K562 (cell line): ENCODE measurements around the gene INCENP. TPM values are rescaled to one million over a fixed set of nuclear protein-coding genes. Genes with fewer than 3 reads are reported as not detected.
"Not testable (repeated sequence)": the region's sequence is repeated elsewhere in the genome, so short reads cannot be mapped to it uniquely, and the experiment has no call there.

Experiments used
- ATAC-seq: fragments of 200-7000 bp; cut with Tn5 transposase; 3 replicates; pipeline ENCODE4 v1.9.1; 2020; ENCODE audit warnings: moderate library complexity
- BruUV-seq: library from RNA; stranded (reverse); fragments of 400-500 nt; replicated peaks from 2 replicates; lab custom pipeline; 2021; lab: Mats Ljungman, UMichigan
- CTCF ChIA-PET: fragments of 300-600 bp; formaldehyde crosslinking; extraction: SDS; loops from one replicate; lab custom pipeline; 2021; ENCODE audit warnings: low intra/inter-chr PET ratio; lab: Yijun Ruan, JAX
- POLR2A ChIA-PET: fragments of 300-600, 350-650 bp; sonication (Branson Sonifier 250); formaldehyde crosslinking; extraction: SDS; loops from one replicate; lab custom pipeline; 2021; ENCODE audit warnings: antibody characterized with exemption, inconsistent platforms; lab: Yijun Ruan, JAX
- DNase-seq, 4 experiments: peaks; one replicate each; pipeline versions ENCODE4 v3.0.0 to v3.0.0-alpha.2; 2011 to 2018; ENCODE audit warnings: low spot score in 3 of 4, mixed read lengths in 3 of 4; ENCODE audit errors: extremely low read depth in 1 of 4
- FAIRE-seq: peaks from 2 replicates; lab custom pipeline; 2011; peaks lifted over from hg19 to GRCh38; lab: Jason Lieb, UNC
- H2AFZ ChIP-seq: 2 replicates; pipeline ENCODE4 v1.6.0; 2011; ENCODE audit warnings: low read depth, low read length, control low read depth, inconsistent platforms
- H3K27ac ChIP-seq: fragments of 200-600 bp; 3 replicates; pipeline ENCODE4 v1.8.0; 2011; ENCODE audit warnings: low read depth, mild to moderate bottlenecking, control low read depth, inconsistent platforms, low read length, moderate library complexity, mixed read lengths; ENCODE audit errors: extremely low read depth
- H3K27me3 ChIP-seq, 2 experiments: fragments of 300-600 bp in 1 of 2; 2 replicates in 1 of 2; 3 replicates in 1 of 2; pipeline versions ENCODE4 v1.6.0 to v1.8.0; 2011; ENCODE audit warnings: inconsistent platforms in 2 of 2, low read length in 2 of 2, mild to moderate bottlenecking in 1 of 2, mixed read lengths in 1 of 2, moderate library complexity in 1 of 2; ENCODE audit not compliant: control insufficient read depth in 2 of 2, insufficient read depth in 2 of 2
- H3K36me3 ChIP-seq: fragments of 300-600 bp; 3 replicates; pipeline ENCODE4 v1.8.0; 2011; ENCODE audit warnings: mild to moderate bottlenecking, low read length, inconsistent platforms; ENCODE audit not compliant: control insufficient read depth, insufficient read depth
- H3K4me1 ChIP-seq, 2 experiments: fragments of 200-600 bp in 1 of 2; replicated peaks in 1 of 2; 2 replicates in 1 of 2; 3 replicates in 1 of 2; pipeline versions ENCODE4 v1.5.1 to v1.8.0; 2011; ENCODE audit warnings: inconsistent platforms in 2 of 2, low read length in 2 of 2, mild to moderate bottlenecking in 1 of 2, mixed read lengths in 1 of 2, moderate library complexity in 1 of 2; ENCODE audit not compliant: control insufficient read depth in 2 of 2, insufficient read depth in 2 of 2
- H3K4me2 ChIP-seq: 2 replicates; pipeline ENCODE4 v1.6.1; 2011; ENCODE audit warnings: low read length, control low read depth, inconsistent platforms, mixed read lengths; ENCODE audit not compliant: insufficient read depth
- H3K4me3 ChIP-seq: fragments of 200-600 bp; sonication (generic), shearing (Covaris generic); 2 replicates; pipeline ENCODE4 v1.5.1; 2016; ENCODE audit warnings: control low read depth, inconsistent platforms
- H3K79me2 ChIP-seq: fragments of 200-600 bp; 3 replicates; pipeline ENCODE4 v1.8.0; 2011; ENCODE audit warnings: low read length, inconsistent platforms; ENCODE audit not compliant: control insufficient read depth, insufficient read depth
- H3K9ac ChIP-seq, 2 experiments: 2 replicates each; pipeline versions ENCODE4 v1.6.0 to v1.6.1; 2011; ENCODE audit warnings: low read depth in 2 of 2, low read length in 2 of 2, control low read depth in 1 of 2, inconsistent platforms in 1 of 2, mild to moderate bottlenecking in 1 of 2, mixed read lengths in 1 of 2; ENCODE audit not compliant: insufficient read depth in 1 of 2
- H3K9me1 ChIP-seq: one replicate; pipeline ENCODE4 v1.6.0; 2011; ENCODE audit warnings: inconsistent platforms, mild to moderate bottlenecking, low read length, moderate library complexity; ENCODE audit not compliant: control insufficient read depth, insufficient read depth
- H3K9me3 ChIP-seq: replicated peaks from 2 replicates; pipeline ENCODE4 v1.5.1; 2011; ENCODE audit warnings: low read depth, low read length, inconsistent platforms; ENCODE audit not compliant: control insufficient read depth, insufficient read depth
- H4K20me1 ChIP-seq: replicated peaks from 2 replicates; pipeline ENCODE4 v1.6.1; 2011; ENCODE audit warnings: low read length, inconsistent platforms, mixed read lengths; ENCODE audit not compliant: control insufficient read depth, insufficient read depth
- CTCF ChIP-seq, 3 experiments: IDR thresholded peaks in 2 of 3; conservative IDR thresholded peaks in 1 of 3; 2 replicates each; pipeline ENCODE4 v1.5.1; 2011 to 2012; ENCODE audit warnings: low read length in 3 of 3, mild to moderate bottlenecking in 3 of 3, control low read depth in 2 of 3, improper control_type of control experiment in 1 of 3, inconsistent platforms in 1 of 3, low read depth in 1 of 3, mixed read lengths in 1 of 3, moderate library complexity in 1 of 3; ENCODE audit not compliant: insufficient read depth in 2 of 3
- ZNF146 ChIP-seq: IDR thresholded peaks from one replicate; pipeline ENCODE4 v1.6.1; 2018; ENCODE audit warnings: missing compliant biosample characterization; ENCODE audit not compliant: unreplicated experiment
- WGBS: fragments of 100-300 bp; shearing (Covaris generic); methylation state at CpG from one replicate; pipeline ENCODE4 v1.1.6; 2016; ENCODE audit warnings: low coverage, mixed read lengths; ENCODE audit not compliant: insufficient coverage; ENCODE audit errors: missing lambda C conversion rate; 5-methylcytosine and 5-hydroxymethylcytosine counted together
- in situ Hi-C: fragments of 300-500 bp; cut with MboI; formaldehyde crosslinking; loops from 4 replicates; pipeline ENCODE4 v1.15.0; 2018; ENCODE audit warnings: inconsistent platforms, mixed read lengths
- intact Hi-C: fragments of 100-400 bp; cut with micrococcal nuclease; formaldehyde crosslinking; loops from 2 replicates; pipeline ENCODE4 v1.14.2; 2022
- polyA plus RNA-seq, 8 experiments: library from polyadenylated mRNA; depleted of rRNA in 4 of 8; stranded (reverse) in 5 of 8; unstranded in 3 of 8; fragments of >200 nt; fragmentation: Nextera tagmentation in 2 of 8; fragmentation: Illumina TruSeq in 1 of 8; extraction: Ambion mirVana in 2 of 8; extraction: Trizol in 1 of 8; gene quantifications; 2 replicates each; pipeline versions ENCODE4 v1.2.1 to v1.2.3, GENCODE V29; 2011 to 2014; ENCODE audit warnings: inconsistent platforms in 1 of 8, missing spikeins in 1 of 8
- total RNA-seq, 7 experiments: library from RNA; depleted of rRNA in 6 of 7; stranded (reverse); fragments of >200 nt in 6 of 7; fragmentation: Illumina TruSeq in 2 of 7; extraction: Trizol in 2 of 7; gene quantifications; 2 replicates each; pipeline versions ENCODE4 v1.2.1 to v1.2.3, GENCODE V29; 2011 to 2021; ENCODE audit warnings: low replicate concordance in 1 of 7

INCENP gene
- total and polyA plus RNA-seq, 9 of the 15 experiments (the other 6 are each of a cell fraction or from before 2014, with no cell fraction given): 1.1 to 97.9 (median 28.2) TPM

DNA sequence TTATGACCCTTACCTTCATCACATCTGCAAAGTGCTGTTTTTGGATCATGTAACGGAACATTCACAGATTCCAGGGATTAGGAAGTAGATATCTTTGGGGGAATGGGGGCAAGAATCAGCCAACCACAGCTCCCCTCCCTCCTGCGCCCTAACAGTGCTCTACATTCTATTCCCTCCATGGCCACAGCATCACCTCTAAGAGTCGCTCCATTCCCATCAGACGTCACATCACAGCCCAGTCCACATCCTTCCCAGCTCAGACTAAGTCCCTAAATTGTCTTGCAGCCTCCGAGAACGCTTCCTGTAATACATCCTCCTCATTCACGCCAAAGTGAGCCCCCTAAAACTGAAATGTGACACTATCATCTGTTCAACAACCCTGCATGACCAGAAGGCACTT, 72.1 kb downstream of the INCENP start (continued):
- TF ChIP-seq CTCF (IDR thresholded peaks at IDR 0.05 in 2 of 3, conservative IDR thresholded peaks at IDR 0.05 in 1 of 3; ENCODE audit: insufficient read depth in 2 of 3, low read depth in 1 of 3, low read length in 3 of 3): peak; percentile 66 to 73 (median 69)

DNA sequence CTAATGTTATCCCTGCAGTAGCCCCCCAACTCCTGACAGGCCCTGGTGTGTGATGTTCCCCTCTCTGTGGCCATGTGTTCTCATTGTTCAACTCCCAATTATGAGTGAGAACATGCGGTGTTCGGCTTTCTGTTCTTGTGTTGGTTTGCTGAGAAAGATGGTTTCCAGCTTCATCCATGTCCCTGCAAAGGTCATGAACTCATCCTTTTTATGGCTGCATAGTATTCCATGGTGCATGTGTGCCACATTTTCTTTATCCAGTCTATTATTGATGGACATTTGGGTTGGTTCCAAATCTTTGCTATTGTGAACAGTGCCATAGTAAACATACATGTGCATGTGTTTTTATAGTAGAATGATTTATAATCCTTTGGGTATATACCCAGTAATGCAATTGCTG, 73.6 kb downstream of the INCENP start:
- H3K9me3 ChIP-seq, FAIRE-seq, H3K36me3 ChIP-seq, in situ Hi-C loops, H4K20me1 ChIP-seq, H3K9ac ChIP-seq, H3K79me2 ChIP-seq, H3K4me3 ChIP-seq, H3K9me1 ChIP-seq, H2AFZ ChIP-seq, CTCF ChIA-PET, BruUV-seq, H3K4me2 ChIP-seq, H3K4me1 ChIP-seq, ATAC-seq, DNase-seq, H3K27ac ChIP-seq, POLR2A ChIA-PET: not testable (repeated sequence)
- peaks cover 11 to 37% of the 10 kb centered on the region in 2 experiments for H3K27me3 ChIP-seq
- intact Hi-C loops: loop anchor here (5.0 kb wide), 1 partner anchor 180 kb away; no protein-coding TSS in a partner anchor
- peak; percentile 64 for TF ChIP-seq ZNF146 (CRISPR knock-in tag)
- WGBS: 0% methylated on average over 2 of the region's 2 CpGs
